ENCODE results near the gene DCUN1D2. TPM values are rescaled to one million over a fixed set of nuclear protein-coding genes. Genes with fewer than 3 reads are reported as not detected.

DCUN1D2 gene
- total RNA-seq, 2 experiments from 2014 or later: 9.2 to 16.5 TPM

GRCh38 chr13:113535381-113535781 lies 44.9 kb upstream of the DCUN1D2 start:
- H3K36me3 ChIP-seq (ENCODE audit: insufficient read depth, low read length): no peaks in the 10 kb centered on the region
- no peak overlapping the region for H3K4me3 ChIP-seq (ENCODE audit: low read depth, low read length, poor library complexity, severe bottlenecking)
- no peak for DNase-seq (ENCODE audit: low spot score)
- H3K4me1 ChIP-seq (ENCODE audit: insufficient read depth, low read length, poor library complexity, severe bottlenecking): no peaks in the 10 kb centered on the region
- no peak overlapping the region for H2AFZ ChIP-seq (ENCODE audit: low read length)
- no peak overlapping the region for H3K27ac ChIP-seq (ENCODE audit: low read depth, low read length, poor library complexity, severe bottlenecking)
- H3K4me2 ChIP-seq (ENCODE audit: low read length): no peak overlapping the region
- intact Hi-C loops (cut with micrococcal nuclease; ENCODE audit: unreplicated experiment): no loop called here
- POLR2A ChIA-PET: no interaction called here
- H3K9me3 ChIP-seq (ENCODE audit: low read length): no peaks in the 10 kb centered on the region
- no TSS peak for BruUV-seq (replicated peaks)
- TF ChIP-seq, protein P1, sequence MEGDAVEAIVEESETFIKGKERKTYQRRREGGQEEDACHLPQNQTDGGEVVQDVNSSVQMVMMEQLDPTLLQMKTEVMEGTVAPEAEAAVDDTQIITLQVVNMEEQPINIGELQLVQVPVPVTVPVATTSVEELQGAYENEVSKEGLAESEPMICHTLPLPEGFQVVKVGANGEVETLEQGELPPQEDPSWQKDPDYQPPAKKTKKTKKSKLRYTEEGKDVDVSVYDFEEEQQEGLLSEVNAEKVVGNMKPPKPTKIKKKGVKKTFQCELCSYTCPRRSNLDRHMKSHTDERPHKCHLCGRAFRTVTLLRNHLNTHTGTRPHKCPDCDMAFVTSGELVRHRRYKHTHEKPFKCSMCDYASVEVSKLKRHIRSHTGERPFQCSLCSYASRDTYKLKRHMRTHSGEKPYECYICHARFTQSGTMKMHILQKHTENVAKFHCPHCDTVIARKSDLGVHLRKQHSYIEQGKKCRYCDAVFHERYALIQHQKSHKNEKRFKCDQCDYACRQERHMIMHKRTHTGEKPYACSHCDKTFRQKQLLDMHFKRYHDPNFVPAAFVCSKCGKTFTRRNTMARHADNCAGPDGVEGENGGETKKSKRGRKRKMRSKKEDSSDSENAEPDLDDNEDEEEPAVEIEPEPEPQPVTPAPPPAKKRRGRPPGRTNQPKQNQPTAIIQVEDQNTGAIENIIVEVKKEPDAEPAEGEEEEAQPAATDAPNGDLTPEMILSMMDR (conservative IDR thresholded peaks at IDR 0.05; ENCODE audit: low read length): no peak
- TF ChIP-seq EZH2phosphoT487 (IDR thresholded peaks at IDR 0.05; ENCODE audit: borderline replicate concordance, low read depth, low read length): no peak
- H3K9me2 ChIP-seq (ENCODE audit: insufficient read depth, low read length): no peaks in the 10 kb centered on the region
- no peaks in the 10 kb centered on the region for H4K20me1 ChIP-seq (ENCODE audit: insufficient read depth, low read length)
- CTCF ChIA-PET (ENCODE audit: unreplicated experiment): no interaction called here
- no peaks in the 10 kb centered on the region for H3K79me2 ChIP-seq (ENCODE audit: insufficient read depth, low read depth, low read length)

DNA sequence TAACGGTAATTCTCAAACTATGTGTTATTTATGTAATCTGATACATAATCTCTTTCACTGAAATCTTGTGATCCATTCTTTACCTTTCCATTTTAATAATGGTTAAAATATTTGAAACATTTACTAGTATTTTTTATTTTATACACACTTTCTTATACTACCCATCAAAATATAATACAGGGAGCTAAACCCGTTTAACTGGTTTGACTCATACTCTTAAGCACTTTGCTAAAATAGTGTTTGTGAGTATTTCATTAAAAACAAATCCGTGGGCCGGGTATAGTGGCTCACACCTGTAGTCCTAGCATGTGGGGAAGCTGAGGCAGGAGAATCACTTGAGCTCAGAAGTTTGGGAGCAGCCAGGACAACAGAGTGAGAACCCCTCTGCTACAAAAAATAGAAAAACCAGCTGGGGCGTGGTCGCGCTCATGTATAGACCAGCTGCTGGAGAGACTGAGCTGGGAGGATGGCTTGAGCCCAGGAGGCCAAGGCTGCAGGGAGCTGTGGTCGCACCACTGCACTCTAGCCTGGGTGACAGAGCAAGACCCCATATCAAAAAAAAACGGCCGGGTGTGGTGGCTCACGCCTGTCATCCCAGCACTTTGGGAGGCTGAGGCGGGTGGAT lies 43.8 kb upstream of the DCUN1D2 start:
- intact Hi-C loops (cut with micrococcal nuclease; ENCODE audit: unreplicated experiment): no loop called here
- Histone ChIP-seq H3K79me2 (ENCODE audit: insufficient read depth, low read depth, low read length) (no peaks in the 10 kb centered on the region), H3K4me1 (ENCODE audit: insufficient read depth, low read length, poor library complexity, severe bottlenecking) (no peaks in the 10 kb centered on the region), H3K9me2 (ENCODE audit: insufficient read depth, low read length) (no peaks in the 10 kb centered on the region), H3K4me3 (ENCODE audit: low read depth, low read length, poor library complexity, severe bottlenecking) (no peak overlapping the region), H3K36me3 (ENCODE audit: insufficient read depth, low read length) (no peaks in the 10 kb centered on the region), H3K27ac (ENCODE audit: low read depth, low read length, poor library complexity, severe bottlenecking) (no peak overlapping the region), H2AFZ (ENCODE audit: low read length) (no peak overlapping the region), H4K20me1 (ENCODE audit: insufficient read depth, low read length) (no peaks in the 10 kb centered on the region), H3K9me3 (ENCODE audit: low read length) (no peaks in the 10 kb centered on the region), H3K4me2 (ENCODE audit: low read length) (no peak overlapping the region)
- TF ChIP-seq, protein P1 (conservative IDR thresholded peaks at IDR 0.05; ENCODE audit: low read length): no peak
- no peak for TF ChIP-seq EZH2phosphoT487 (IDR thresholded peaks at IDR 0.05; ENCODE audit: borderline replicate concordance, low read depth, low read length)
- BruUV-seq (replicated peaks): no TSS peak
- CTCF ChIA-PET (ENCODE audit: unreplicated experiment): no interaction called here
- POLR2A ChIA-PET: no interaction called here
- no peak for DNase-seq (ENCODE audit: low spot score)

GRCh38 chr13:113533161-113533840 lies 42.8 kb upstream of the DCUN1D2 start:
- Histone ChIP-seq H3K4me3 (ENCODE audit: low read depth, low read length, poor library complexity, severe bottlenecking) (no peak overlapping the region), H3K4me2 (ENCODE audit: low read length) (no peak overlapping the region), H3K4me1 (ENCODE audit: insufficient read depth, low read length, poor library complexity, severe bottlenecking) (peaks cover under 1% of the 10 kb centered on the region), H3K79me2 (ENCODE audit: insufficient read depth, low read depth, low read length) (no peaks in the 10 kb centered on the region), H3K27ac (ENCODE audit: low read depth, low read length, poor library complexity, severe bottlenecking) (no peak overlapping the region), H4K20me1 (ENCODE audit: insufficient read depth, low read length) (no peaks in the 10 kb centered on the region), H2AFZ (ENCODE audit: low read length) (no peak overlapping the region), H3K36me3 (ENCODE audit: insufficient read depth, low read length) (no peaks in the 10 kb centered on the region), H3K9me3 (ENCODE audit: low read length) (no peaks in the 10 kb centered on the region), H3K9me2 (ENCODE audit: insufficient read depth, low read length) (no peaks in the 10 kb centered on the region)
- POLR2A ChIA-PET: interaction anchor here (0.5 kb wide), 1 partner anchor 55 kb away, joined by 3 read pairs; no protein-coding TSS in a partner anchor
- intact Hi-C loops (cut with micrococcal nuclease; ENCODE audit: unreplicated experiment): no loop called here
- CTCF ChIA-PET (ENCODE audit: unreplicated experiment): no interaction called here
- no peak for DNase-seq (ENCODE audit: low spot score)
- TF ChIP-seq, protein P1 (conservative IDR thresholded peaks at IDR 0.05; ENCODE audit: low read length): no peak
- no peak for TF ChIP-seq EZH2phosphoT487 (IDR thresholded peaks at IDR 0.05; ENCODE audit: borderline replicate concordance, low read depth, low read length)
- BruUV-seq (replicated peaks): no TSS peak
